Activated naive CD4-positive, alpha-beta T cell treated with anti-CD3 and anti-CD28 coated beads for 36 hours (primary cell): ENCODE results near the gene PPIC. TPM values are rescaled to one million over a fixed set of nuclear protein-coding genes. Genes with fewer than 3 reads are reported as not detected.
"Not testable (repeated sequence)": the region's sequence is repeated elsewhere in the genome, so short reads cannot be mapped to it uniquely, and the experiment has no call there.

ENCODE experiments used
- CTCF ChIA-PET: fragments of 350-600 bp; sonication (Branson Sonifier 250); formaldehyde crosslinking; loops from one replicate; lab custom pipeline; 2021; ENCODE audit warnings: antibody characterized with exemption; lab: Charles Lee
- DNase-seq: peaks from one replicate; pipeline ENCODE4 v3.0.0-alpha.2; 2020
- H3K27ac Mint-ChIP-seq: one replicate; pipeline ENCODE4 v1.8.0; 2021; ENCODE audit warnings: mild to moderate bottlenecking, mixed read lengths
- H3K27me3 Mint-ChIP-seq: one replicate; pipeline ENCODE4 v1.8.0; 2021; ENCODE audit warnings: low read depth, mixed read lengths
- H3K36me3 Mint-ChIP-seq: one replicate; pipeline ENCODE4 v1.8.0; 2021; ENCODE audit warnings: low read depth, mixed read lengths
- H3K4me1 Mint-ChIP-seq: one replicate; pipeline ENCODE4 v1.8.0; 2021; ENCODE audit warnings: low read depth, mixed read lengths
- H3K4me3 Mint-ChIP-seq: one replicate; pipeline ENCODE4 v1.8.0; 2021; ENCODE audit warnings: mild to moderate bottlenecking, moderate library complexity, mixed read lengths
- H3K9me3 Mint-ChIP-seq: one replicate; pipeline ENCODE4 v1.8.0; 2021; ENCODE audit warnings: mixed read lengths
- intact Hi-C: fragments of 100-400 bp; cut with micrococcal nuclease; formaldehyde crosslinking; loops from one replicate; pipeline ENCODE4 v1.15.1; 2023
- total RNA-seq, 2 experiments: library from RNA; stranded (reverse); gene quantifications; one replicate each; pipeline ENCODE4 v1.2.3, GENCODE V29; 2021

PPIC gene
- total RNA-seq, 2 experiments from 2014 or later, result not detected

GRCh38 chr5:122974251-122974650, 62.3 kb downstream of the PPIC start:
- intact Hi-C loops, result not testable (repeated sequence)

GRCh38 chr5:122973759-122974158, 62.8 kb downstream of the PPIC start:
- H3K4me3 Mint-ChIP-seq, H3K27me3 Mint-ChIP-seq, H3K27ac Mint-ChIP-seq, CTCF ChIA-PET, intact Hi-C loops, DNase-seq, H3K36me3 Mint-ChIP-seq, H3K9me3 Mint-ChIP-seq, H3K4me1 Mint-ChIP-seq: not testable (repeated sequence)

More at GRCh38 chr5:122974251-122974650, 62.3 kb downstream of the PPIC start:
- H3K9me3 Mint-ChIP-seq, DNase-seq, H3K4me1 Mint-ChIP-seq, H3K27me3 Mint-ChIP-seq, H3K36me3 Mint-ChIP-seq, H3K27ac Mint-ChIP-seq, CTCF ChIA-PET, H3K4me3 Mint-ChIP-seq: not testable (repeated sequence)

Other genes with a start within 250 kb of the PPIC start
- gene SNX24, start 191.1 kb downstream of the PPIC start, total RNA-seq, result 1 to 10 TPM; 2.2 to 2.3 TPM
- gene PRDM6, start 52.5 kb upstream of the PPIC start, total RNA-seq, result not detected